Upper lobe of left lung (tissue), 6 donors: ENCODE measurements around the gene TMEM187. TPM values are rescaled to one million over a fixed set of nuclear protein-coding genes. Genes with fewer than 3 reads are reported as not detected.

Source experiments
- ATAC-seq, 2 donors: fragments of 200-7000 bp; cut with Tn5 transposase; one replicate each; pipeline ENCODE4 v1.9.1; 2022; ENCODE audit warnings: mild to moderate bottlenecking in 2 of 2, moderate library complexity in 2 of 2; ENCODE audit not compliant: low FRiP score in 2 of 2
- DNase-seq, 2 donors: peaks; one replicate each; pipeline ENCODE4 v3.0.0-alpha.2; 2019 to 2020
- H3K27ac ChIP-seq, 4 donors: fragments of 200-600 bp; sonication (generic); one replicate each; pipeline ENCODE4 v1.5.1; 2016 to 2019
- H3K27me3 ChIP-seq, 4 donors: fragments of 200-600 bp; sonication (generic); one replicate each; pipeline ENCODE4 v1.5.1; 2017 to 2019
- H3K36me3 ChIP-seq, 4 donors: fragments of 200-600 bp; sonication (generic); one replicate each; pipeline ENCODE4 v1.5.1; 2016 to 2019
- H3K4me1 ChIP-seq, 4 donors: fragments of 200-600 bp; sonication (generic); one replicate each; pipeline ENCODE4 v1.5.1; 2018 to 2019
- H3K4me3 ChIP-seq, 4 donors: fragments of 200-600 bp; sonication (generic); one replicate each; pipeline ENCODE4 v1.5.1; 2017 to 2019; ENCODE audit warnings: mild to moderate bottlenecking in 2 of 4, moderate library complexity in 1 of 4
- H3K9me3 ChIP-seq, 4 donors: fragments of 200-600 bp; sonication (generic); one replicate each; pipeline ENCODE4 v1.5.1; 2018 to 2019
- CTCF ChIP-seq, 6 experiments: fragments of 450-650 bp in 4 of 6; fragments of 200-600 bp in 2 of 6; sonication (generic) in 2 of 6; IDR thresholded peaks; one replicate each; pipeline ENCODE4 v1.5.1; 2016 to 2019; ENCODE audit warnings: antibody characterized with exemption in 6 of 6
- EP300 ChIP-seq, 4 donors: sonication (generic); formaldehyde crosslinking; IDR thresholded peaks; one replicate each; pipeline ENCODE4 v1.5.1; 2017; ENCODE audit warnings: antibody characterized with exemption in 4 of 4, control low read depth in 2 of 4
- POLR2A ChIP-seq, 4 donors: fragments of 450-650 bp; IDR thresholded peaks; one replicate each; pipeline ENCODE4 v1.5.1; 2016 to 2017; ENCODE audit warnings: antibody characterized with exemption in 4 of 4, mild to moderate bottlenecking in 2 of 4
- POLR2AphosphoS5 ChIP-seq, 2 donors: sonication (generic); formaldehyde crosslinking; IDR thresholded peaks; one replicate each; pipeline ENCODE4 v1.5.1; 2017; ENCODE audit warnings: antibody characterized with exemption in 2 of 2
- WGBS, 2 donors: methylation state at CpG; one replicate each; pipeline ENCODE4 v1.1.5; 2017 to 2018; 5-methylcytosine and 5-hydroxymethylcytosine counted together
- total RNA-seq, 6 donors: library from RNA; depleted of rRNA in 4 of 6; stranded (reverse); fragments of >200 nt in 4 of 6; gene quantifications; one replicate each; pipeline versions ENCODE4 v1.1.0 to v1.2.1, GENCODE V29; 2016 to 2021
- donor health status: DM: no; HTN: no; CAD: no; lungs with moderate emphysema.
- donor health status: DM: no; HTN: yes; CAD: no; lungs with severe emphysema.

The TMEM187 gene
- total RNA-seq, 6 donors from 2014 or later: 2.1 to 17.7 (median 5.0) TPM

DNA sequence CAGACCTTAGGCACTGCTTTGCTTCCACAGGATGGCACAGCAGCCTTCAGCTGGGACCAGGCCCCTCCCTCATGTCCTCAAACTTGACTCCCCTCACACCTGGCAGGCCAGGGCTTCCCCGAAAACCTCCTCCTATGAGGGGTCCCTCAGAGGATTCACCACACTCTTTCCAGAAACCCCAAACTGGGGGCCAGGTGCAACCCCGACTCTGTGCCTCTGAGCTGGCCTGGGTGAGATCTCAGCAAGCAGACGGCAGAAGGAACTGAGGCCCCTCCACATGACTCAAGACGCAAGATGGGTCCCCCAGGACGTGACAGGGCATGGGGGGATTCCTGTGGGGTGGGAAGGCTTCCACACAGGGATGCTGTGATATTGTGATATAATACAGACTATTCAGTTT is 7.1 kb upstream of the TMEM187 start:
- H3K27me3 ChIP-seq: no peaks in the 10 kb centered on the region
- no peaks in the 10 kb centered on the region for H3K9me3 ChIP-seq
- no peak overlapping the region for H3K27ac ChIP-seq
- no peak for ATAC-seq
- peaks cover 32 to 50% (median 34%) of the 10 kb centered on the region in 4 donors for H3K4me1 ChIP-seq
- H3K36me3 ChIP-seq: peaks cover 0 to 40% (median 27%) of the 10 kb centered on the region in 4 donors
- 86 to 100% methylated on average over 2 to 5 of the region's 5 CpGs for WGBS, 2 donors
- TF ChIP-seq POLR2AphosphoS5 (IDR thresholded peaks at IDR 0.05) (no peak), CTCF (IDR thresholded peaks at IDR 0.05) (no peak), POLR2A (IDR thresholded peaks at IDR 0.05) (no peak), EP300 (IDR thresholded peaks at IDR 0.05) (no peak)
- no peak overlapping the region for H3K4me3 ChIP-seq
- DNase-seq: no peak

DNA sequence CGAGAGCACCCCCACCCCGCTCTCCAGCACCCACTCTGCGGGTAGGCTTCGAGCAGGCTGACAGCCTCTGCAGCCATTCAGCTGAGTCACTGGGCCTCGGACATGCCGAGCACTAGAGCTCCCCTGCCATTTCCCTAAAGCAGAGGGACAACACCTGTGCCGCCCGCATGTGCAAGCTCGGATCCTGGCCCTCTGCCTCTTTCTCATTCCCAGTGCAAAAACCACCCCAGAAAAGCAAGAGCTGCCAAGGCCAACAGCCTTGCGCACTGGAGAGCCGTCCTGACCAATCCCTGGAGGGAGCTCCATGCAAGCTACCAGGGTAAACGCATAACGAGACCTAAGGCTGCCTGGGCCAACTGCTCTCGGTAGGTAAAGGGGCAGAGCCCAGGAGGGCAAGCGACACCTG is 6.3 kb upstream of the TMEM187 start:
- Histone ChIP-seq H3K4me3 (no peak overlapping the region), H3K27me3 (no peaks in the 10 kb centered on the region), H3K9me3 (peaks cover 0 to 3% (median 0%) of the 10 kb centered on the region in 4 donors), H3K4me1 (peaks cover 32 to 52% (median 34%) of the 10 kb centered on the region in 4 donors), H3K36me3 (peaks cover 0 to 31% (median 20%) of the 10 kb centered on the region in 4 donors), H3K27ac (peak overlapping the region in 2 of 4 donors; percentile 100)
- DNase-seq (peak in 1 of 2 donors; percentile 48), ATAC-seq (no peak)
- TF ChIP-seq EP300 (IDR thresholded peaks at IDR 0.05) (no peak), POLR2AphosphoS5 (IDR thresholded peaks at IDR 0.05) (no peak)
- 63 to 92% methylated on average over 5 to 15 of the region's 15 CpGs for WGBS, 2 donors

GRCh38 chrX:153966841-153967535 is 5.6 kb upstream of the TMEM187 start:
- peak overlapping the region; percentile 44 to 100 (median 98) for H3K27ac ChIP-seq

GRCh38 chrX:153967536-153968224 is 4.9 kb upstream of the TMEM187 start:
- peaks cover 0 to 17% (median 10%) of the 10 kb centered on the region in 4 donors for H3K36me3 ChIP-seq
- peaks cover 32 to 52% (median 34%) of the 10 kb centered on the region in 4 donors for H3K4me1 ChIP-seq
- H3K9me3 ChIP-seq: peaks cover 0 to 10% (median 0%) of the 10 kb centered on the region in 4 donors
- H3K27ac ChIP-seq: peak overlapping the region; percentile 44 to 100 (median 98)
- ATAC-seq (no peak), DNase-seq (peak in 1 of 2 donors; percentile 48)
- WGBS, 2 donors: 35 to 68% methylated on average over 11 to 16 of the region's 16 CpGs
- H3K27me3 ChIP-seq: no peaks in the 10 kb centered on the region
- H3K4me3 ChIP-seq: peak overlapping the region in 2 of 4 donors; percentile 17 to 90
- TF ChIP-seq POLR2AphosphoS5 (IDR thresholded peaks at IDR 0.05) (no peak), POLR2A (IDR thresholded peaks at IDR 0.05) (no peak), EP300 (IDR thresholded peaks at IDR 0.05) (no peak), CTCF (IDR thresholded peaks at IDR 0.05) (no peak)

More at GRCh38 chrX:153966841-153967535, 5.6 kb upstream of the TMEM187 start:
- Histone ChIP-seq H3K4me1 (peaks cover 32 to 52% (median 34%) of the 10 kb centered on the region in 4 donors), H3K27me3 (no peaks in the 10 kb centered on the region), H3K36me3 (peaks cover 0 to 24% (median 13%) of the 10 kb centered on the region in 4 donors), H3K9me3 (peaks cover 0 to 10% (median 0%) of the 10 kb centered on the region in 4 donors), H3K4me3 (peak overlapping the region in 2 of 4 donors; percentile 17 to 90)
- whole genome bisulfite sequencing, 2 donors: 56 to 82% methylated on average over 5 to 14 of the region's 14 CpGs
- no peak for ATAC-seq
- no peak for TF ChIP-seq EP300 (IDR thresholded peaks at IDR 0.05)
- no peak for TF ChIP-seq POLR2AphosphoS5 (IDR thresholded peaks at IDR 0.05)
- TF ChIP-seq CTCF (IDR thresholded peaks at IDR 0.05): no peak
- no peak for TF ChIP-seq POLR2A (IDR thresholded peaks at IDR 0.05)
- DNase-seq: no peak

DNA sequence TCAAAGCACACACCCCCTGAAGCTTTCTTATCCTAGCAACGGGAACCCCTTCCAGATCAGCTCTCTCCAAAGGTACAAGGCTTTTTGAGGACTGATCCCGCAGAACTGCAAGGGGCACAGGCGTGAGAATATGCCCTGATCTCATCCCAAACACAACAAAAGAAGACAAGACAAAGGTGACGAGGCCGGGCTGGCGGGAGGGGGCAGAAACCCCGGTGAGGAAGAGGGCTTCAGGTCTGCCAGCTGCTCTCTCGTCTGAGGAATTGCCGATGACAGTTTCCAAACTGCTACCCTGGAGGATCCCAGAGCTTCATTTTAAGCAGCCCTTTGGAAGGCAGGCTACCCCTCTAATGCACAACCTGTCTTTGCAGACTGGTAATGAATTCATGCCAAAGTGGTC is 4.3 kb upstream of the TMEM187 start:
- 40 to 79% methylated on average over 9 of the region's 9 CpGs for WGBS, 2 donors
- peaks cover 32 to 55% (median 34%) of the 10 kb centered on the region in 4 donors for H3K4me1 ChIP-seq
- TF ChIP-seq EP300 (IDR thresholded peaks at IDR 0.05) (no peak), POLR2AphosphoS5 (IDR thresholded peaks at IDR 0.05) (no peak), POLR2A (IDR thresholded peaks at IDR 0.05) (no peak), CTCF (IDR thresholded peaks at IDR 0.05) (no peak)
- H3K4me3 ChIP-seq: peak overlapping the region in 1 of 4 donors; percentile 90
- H3K27me3 ChIP-seq: no peaks in the 10 kb centered on the region
- H3K36me3 ChIP-seq: peaks cover 0 to 11% (median 7%) of the 10 kb centered on the region in 4 donors
- DNase-seq (no peak), ATAC-seq (no peak)
- H3K27ac ChIP-seq: peak overlapping the region in 3 of 4 donors; percentile 95 to 100 (median 100)
- H3K9me3 ChIP-seq: peaks cover 0 to 10% (median 0%) of the 10 kb centered on the region in 4 donors
